Colonic mucosa (tissue), 4 donors: Measurements from ENCODE around the gene LRRN3. TPM values are rescaled to one million over a fixed set of nuclear protein-coding genes. Genes with fewer than 3 reads are reported as not detected.

Experiments
- DNase-seq: peaks from one replicate; pipeline ENCODE4 v3.0.0-alpha.2; 2020
- H3K27ac ChIP-seq: fragments of 200-600 bp; one replicate; pipeline ENCODE4 v1.8.0; 2021
- H3K27me3 ChIP-seq: fragments of 200-600 bp; one replicate; pipeline ENCODE4 v1.8.0; 2021
- H3K36me3 ChIP-seq: fragments of 200-600 bp; one replicate; pipeline ENCODE4 v1.8.0; 2021
- H3K4me1 ChIP-seq: fragments of 200-600 bp; one replicate; pipeline ENCODE4 v1.8.0; 2021; ENCODE audit warnings: mild to moderate bottlenecking
- H3K4me3 ChIP-seq: fragments of 200-600 bp; one replicate; pipeline ENCODE4 v1.8.0; 2021
- H3K9ac ChIP-seq, 2 donors: one replicate each; pipeline ENCODE4 v1.7.0; 2013; ENCODE audit warnings: control low read depth in 2 of 2, low read depth in 2 of 2, low read length in 2 of 2
- H3K9me3 ChIP-seq: fragments of 200-600 bp; one replicate; pipeline ENCODE4 v1.8.0; 2021
- intact Hi-C: fragments of 100-400 bp; cut with DNase I; formaldehyde crosslinking; loops from one replicate; pipeline ENCODE4 v1.14.1; 2022
- total RNA-seq, 2 donors: library from RNA; stranded (reverse); fragmentation: NEBNext Ultra II Directional in 1 of 2; extraction: Animal tissue kit (Norgen Biotek cat#: 25700) in 1 of 2; gene quantifications; one replicate each; pipeline ENCODE4 v1.2.1, GENCODE V29; 2021
- TF ChIP-seq, protein P1 (sequence below): fragments of 200-600 bp; IDR thresholded peaks from one replicate; pipeline ENCODE4 v1.8.0; 2022; ENCODE audit warnings: antibody characterized with exemption, mild to moderate bottlenecking
- donor health status: healthy.
- donor health status: DM: no; HTN: no; CAD: no.
- donor health status: DM: no; HTN: no; CAD: no.

Gene LRRN3
- total RNA-seq, 2 donors from 2014 or later = 0.35 to 0.42 TPM

DNA sequence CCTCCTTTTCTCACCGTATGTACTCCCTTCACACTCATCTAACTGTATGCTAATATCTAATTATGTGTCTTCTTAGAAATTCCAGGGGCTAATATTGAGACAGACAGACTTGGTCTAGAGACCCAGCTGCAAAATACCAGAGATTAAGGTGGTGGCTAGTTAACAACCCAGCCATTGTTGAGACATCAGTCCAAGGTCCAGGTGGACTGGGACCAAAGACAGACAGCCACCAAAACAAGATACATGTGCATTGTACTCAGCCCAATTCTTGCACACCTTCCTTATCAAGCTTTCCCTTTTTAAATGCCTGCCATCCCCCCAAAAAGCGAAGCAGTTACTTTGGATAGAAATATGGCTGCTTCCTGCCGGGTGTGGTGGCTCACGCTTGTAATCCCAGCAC is 43.3 kb upstream of the LRRN3 start:
- Histone ChIP-seq H3K27ac (no peak overlapping the region), H3K9me3 (no peaks in the 10 kb centered on the region), H3K27me3 (no peaks in the 10 kb centered on the region), H3K4me1 (no peaks in the 10 kb centered on the region), H3K36me3 (no peaks in the 10 kb centered on the region), H3K4me3 (no peak overlapping the region), H3K9ac (no peak overlapping the region)
- DNase-seq = no peak
- intact Hi-C loops = no loop called here
- TF ChIP-seq, protein P1, sequence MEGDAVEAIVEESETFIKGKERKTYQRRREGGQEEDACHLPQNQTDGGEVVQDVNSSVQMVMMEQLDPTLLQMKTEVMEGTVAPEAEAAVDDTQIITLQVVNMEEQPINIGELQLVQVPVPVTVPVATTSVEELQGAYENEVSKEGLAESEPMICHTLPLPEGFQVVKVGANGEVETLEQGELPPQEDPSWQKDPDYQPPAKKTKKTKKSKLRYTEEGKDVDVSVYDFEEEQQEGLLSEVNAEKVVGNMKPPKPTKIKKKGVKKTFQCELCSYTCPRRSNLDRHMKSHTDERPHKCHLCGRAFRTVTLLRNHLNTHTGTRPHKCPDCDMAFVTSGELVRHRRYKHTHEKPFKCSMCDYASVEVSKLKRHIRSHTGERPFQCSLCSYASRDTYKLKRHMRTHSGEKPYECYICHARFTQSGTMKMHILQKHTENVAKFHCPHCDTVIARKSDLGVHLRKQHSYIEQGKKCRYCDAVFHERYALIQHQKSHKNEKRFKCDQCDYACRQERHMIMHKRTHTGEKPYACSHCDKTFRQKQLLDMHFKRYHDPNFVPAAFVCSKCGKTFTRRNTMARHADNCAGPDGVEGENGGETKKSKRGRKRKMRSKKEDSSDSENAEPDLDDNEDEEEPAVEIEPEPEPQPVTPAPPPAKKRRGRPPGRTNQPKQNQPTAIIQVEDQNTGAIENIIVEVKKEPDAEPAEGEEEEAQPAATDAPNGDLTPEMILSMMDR = no peak

GRCh38 chr7:111049971-111050680 is 40.8 kb upstream of the LRRN3 start:
- no peaks in the 10 kb centered on the region for H3K27me3 ChIP-seq
- H3K36me3 ChIP-seq = no peaks in the 10 kb centered on the region
- no peak overlapping the region for H3K4me3 ChIP-seq
- TF ChIP-seq, protein P1 = no peak
- H3K9ac ChIP-seq = no peak overlapping the region
- DNase-seq = no peak
- H3K4me1 ChIP-seq = no peaks in the 10 kb centered on the region
- intact Hi-C loops = no loop called here
- H3K27ac ChIP-seq = no peak overlapping the region
- no peaks in the 10 kb centered on the region for H3K9me3 ChIP-seq

GRCh38 chr7:111050875-111051416 is 40.0 kb upstream of the LRRN3 start:
- Histone ChIP-seq H3K9me3 (no peaks in the 10 kb centered on the region), H3K4me1 (no peaks in the 10 kb centered on the region), H3K36me3 (no peaks in the 10 kb centered on the region), H3K27ac (no peak overlapping the region), H3K4me3 (no peak overlapping the region), H3K27me3 (no peaks in the 10 kb centered on the region), H3K9ac (no peak overlapping the region)
- TF ChIP-seq, protein P1 = no peak
- intact Hi-C loops = no loop called here
- no peak for DNase-seq

DNA sequence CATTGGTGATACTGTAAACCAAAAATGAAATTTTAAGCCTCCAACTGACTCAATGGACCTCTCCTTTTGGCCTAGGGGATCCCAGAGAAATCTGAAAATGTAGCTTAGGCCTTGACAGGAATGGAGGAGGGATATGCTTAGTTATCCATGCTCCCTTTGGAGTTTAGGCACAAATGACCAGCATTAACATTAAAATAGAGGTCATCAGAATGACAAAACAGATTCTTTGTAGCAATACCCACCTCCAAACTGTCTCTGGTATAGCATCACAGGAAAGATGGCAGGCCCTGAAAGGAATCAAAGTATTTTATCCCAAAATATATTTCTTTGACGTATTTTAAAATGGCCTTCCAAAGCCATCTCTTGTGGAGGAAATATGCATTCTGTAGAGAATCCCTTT is 39.1 kb upstream of the LRRN3 start:
- Histone ChIP-seq H3K27me3 (no peaks in the 10 kb centered on the region), H3K9me3 (no peaks in the 10 kb centered on the region), H3K9ac (no peak overlapping the region), H3K36me3 (no peaks in the 10 kb centered on the region), H3K4me3 (no peak overlapping the region), H3K4me1 (no peaks in the 10 kb centered on the region), H3K27ac (no peak overlapping the region)
- TF ChIP-seq, protein P1 = no peak
- intact Hi-C loops = no loop called here
- DNase-seq = no peak

DNA sequence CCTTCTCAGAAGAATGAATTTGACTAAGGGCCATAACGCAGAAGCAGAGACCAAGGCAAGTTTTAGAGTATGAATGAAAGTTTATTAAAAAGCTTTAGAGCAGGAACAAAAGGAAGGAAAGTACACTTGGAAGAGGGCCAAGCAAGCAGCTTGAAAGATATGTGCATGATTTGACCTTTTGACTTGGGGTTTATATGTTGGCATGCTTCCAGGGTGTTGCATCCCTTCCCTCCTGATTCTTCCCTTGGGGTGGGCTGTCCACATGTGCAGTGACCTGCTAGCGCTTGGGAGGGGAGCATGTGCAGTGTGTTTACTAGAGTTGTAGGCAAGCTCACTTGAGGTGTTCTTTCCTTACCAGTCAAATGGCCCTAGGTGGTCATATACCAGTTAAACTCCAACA is 37.9 kb upstream of the LRRN3 start:
- intact Hi-C loops = no loop called here
- H3K4me1 ChIP-seq = no peaks in the 10 kb centered on the region
- no peak for DNase-seq
- H3K9me3 ChIP-seq = no peaks in the 10 kb centered on the region
- no peak overlapping the region for H3K4me3 ChIP-seq
- TF ChIP-seq, protein P1 = no peak
- no peak overlapping the region for H3K27ac ChIP-seq
- H3K27me3 ChIP-seq = no peaks in the 10 kb centered on the region
- no peaks in the 10 kb centered on the region for H3K36me3 ChIP-seq
- H3K9ac ChIP-seq = no peak overlapping the region
